ENCODE data around the gene CUL1.

CUL1 gene

DNA sequence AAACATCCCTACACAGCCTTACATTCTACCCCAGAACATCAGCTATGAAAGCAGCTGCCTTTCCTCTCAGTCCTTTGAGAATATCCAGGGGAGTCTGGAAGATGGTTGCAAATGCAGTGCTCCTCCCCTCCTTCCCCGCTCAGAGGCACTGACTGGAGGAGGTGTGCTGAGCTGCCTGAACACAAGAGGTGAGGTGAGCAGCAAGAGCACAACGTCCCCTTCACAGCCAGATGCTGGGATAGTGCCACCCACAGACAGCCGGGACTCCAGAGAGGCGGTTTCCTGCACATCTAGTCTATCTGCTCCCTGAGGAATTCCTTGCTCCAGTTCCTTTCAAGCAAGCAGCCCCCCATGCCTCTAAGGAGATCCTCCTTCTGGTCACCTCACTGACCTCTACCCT is 111.2 kb downstream of the CUL1 start:
- DNase-seq = no peak

DNA sequence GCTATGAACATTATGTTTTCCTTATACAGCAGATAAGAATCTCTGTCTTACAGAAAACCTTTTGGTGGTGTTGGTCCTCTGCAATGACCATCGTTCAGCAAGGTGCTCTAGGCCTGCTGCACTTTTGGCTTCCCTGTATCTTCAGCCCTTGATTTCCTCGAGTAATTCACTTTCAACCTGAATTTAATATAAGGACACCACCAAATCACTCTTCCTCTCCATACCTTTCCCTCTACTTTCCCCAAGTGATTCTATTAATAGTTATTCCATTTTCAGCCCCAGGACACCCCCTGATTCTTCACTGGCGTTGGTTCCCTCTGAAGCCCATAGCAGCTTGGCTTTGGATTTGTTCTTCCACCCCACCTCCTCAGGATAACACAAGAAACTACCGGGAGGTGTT is 113.2 kb downstream of the CUL1 start:
- no peak for DNase-seq

DNA sequence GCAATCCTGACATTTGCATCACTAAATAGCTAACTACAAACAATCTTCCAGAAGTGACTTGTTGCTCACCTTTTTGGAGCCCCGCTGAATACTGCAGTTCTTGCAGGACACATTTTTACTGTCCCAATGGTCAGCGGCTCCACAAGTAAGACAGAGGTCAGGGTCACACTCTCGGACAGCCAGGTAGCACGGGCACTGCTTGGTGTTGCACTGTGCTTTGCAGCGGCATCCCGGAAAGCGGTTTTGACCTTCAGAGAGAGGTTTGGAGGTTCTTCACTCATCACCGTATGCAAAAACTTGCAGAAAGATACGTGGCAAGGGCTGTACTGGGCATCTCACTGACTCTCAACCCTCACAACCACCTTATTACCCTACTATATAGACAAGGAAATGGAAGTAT is 115.2 kb downstream of the CUL1 start:
- DNase-seq = no peak

DNA sequence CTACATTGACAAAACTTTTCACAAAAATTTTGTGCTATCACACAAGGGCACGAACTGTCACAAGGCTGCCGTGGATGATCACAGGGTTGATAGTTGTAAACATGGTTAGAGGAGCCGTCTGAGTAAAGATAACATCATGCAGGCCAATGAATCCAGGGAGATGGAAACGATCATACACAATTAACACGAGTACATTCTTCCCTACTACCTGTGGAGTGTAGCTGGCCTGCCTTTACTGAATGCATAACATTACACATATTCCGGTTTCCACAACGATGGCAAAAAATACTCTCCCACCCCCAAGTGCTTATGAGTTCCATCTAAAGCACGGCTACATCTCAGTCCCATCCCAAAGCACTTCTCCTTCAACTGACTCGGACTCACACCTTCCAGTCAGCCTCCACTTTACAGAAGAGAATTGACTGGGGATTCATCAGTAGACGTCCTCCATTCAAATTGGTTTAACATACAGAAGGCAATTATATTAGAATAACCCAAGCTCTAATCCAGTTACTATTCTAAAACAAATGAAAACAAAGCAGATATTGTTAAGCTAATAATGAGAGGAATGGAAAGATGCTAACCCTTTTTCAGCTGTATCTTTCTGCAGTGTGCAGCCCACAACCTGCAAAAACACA is 116.3 kb downstream of the CUL1 start:
- DNase-seq = no peak

DNA sequence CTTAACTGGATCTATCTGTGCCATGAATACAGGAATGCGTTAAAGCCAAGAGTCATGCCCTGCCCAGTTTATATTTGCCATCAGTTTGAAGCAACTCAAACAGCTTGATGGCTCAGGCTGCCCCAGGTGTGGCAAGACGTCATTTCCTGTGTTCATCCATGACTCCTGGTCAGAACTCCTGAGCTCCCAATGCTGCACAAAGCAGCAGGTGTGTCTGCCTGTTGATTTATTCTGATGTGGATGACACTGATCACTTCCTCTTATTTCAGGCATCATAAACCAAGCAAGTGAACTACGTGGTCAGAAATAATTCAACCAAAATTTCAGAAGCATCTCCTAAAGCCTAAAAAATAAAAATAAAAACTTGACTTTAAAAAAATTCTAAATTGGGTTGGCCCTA is 116.9 kb downstream of the CUL1 start:
- DNase-seq = no peak

DNA sequence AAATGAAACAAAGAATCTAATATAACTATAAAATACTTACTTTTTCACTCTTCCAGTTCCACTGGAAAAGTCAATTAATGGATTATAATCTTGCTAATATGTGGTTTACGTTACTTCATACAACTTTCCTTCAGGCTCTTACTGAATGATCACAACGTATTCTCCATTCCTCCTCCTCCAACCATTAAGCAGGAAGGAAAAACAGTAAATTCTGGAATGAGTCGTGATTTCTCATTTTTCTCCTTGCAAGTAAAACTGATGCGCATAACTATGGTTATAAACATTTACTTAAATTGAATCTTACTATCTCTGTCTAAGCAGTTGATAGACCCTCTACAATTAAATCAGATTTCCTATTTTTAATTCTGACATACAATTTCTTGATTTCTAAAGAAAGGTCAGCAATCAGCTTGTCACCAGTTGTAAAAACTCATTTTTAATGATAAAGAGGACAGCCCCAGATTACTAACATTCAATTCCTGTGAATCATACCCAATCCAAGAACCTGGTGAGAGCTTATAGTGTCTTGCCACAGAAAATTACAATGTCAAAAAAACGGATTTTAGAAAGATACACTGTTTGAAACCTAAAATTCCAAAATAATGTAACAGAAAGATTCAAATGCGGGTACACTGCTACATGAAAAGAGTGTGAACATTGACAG is 121.1 kb downstream of the CUL1 start:
- DNase-seq = no peak

DNA sequence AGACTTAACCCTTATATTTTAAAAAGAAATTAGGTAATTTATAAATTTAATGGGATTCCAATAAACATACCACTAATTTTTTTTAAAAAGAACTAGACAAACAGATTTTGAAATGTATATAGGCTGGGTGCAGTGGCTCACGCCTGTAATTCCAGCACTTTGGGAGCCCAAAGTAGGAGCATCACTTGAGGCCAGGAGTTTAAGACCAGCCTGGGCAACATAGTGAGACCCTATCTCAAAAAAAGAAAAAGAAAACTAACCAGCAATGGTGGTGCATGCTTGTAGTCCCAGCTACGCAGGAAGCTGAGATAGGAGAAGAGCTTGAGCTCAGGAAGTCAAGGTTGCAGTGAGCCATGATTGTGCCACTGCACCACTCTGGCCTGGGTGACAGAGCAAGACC is 122.7 kb downstream of the CUL1 start:
- DNase-seq = no peak

DNA sequence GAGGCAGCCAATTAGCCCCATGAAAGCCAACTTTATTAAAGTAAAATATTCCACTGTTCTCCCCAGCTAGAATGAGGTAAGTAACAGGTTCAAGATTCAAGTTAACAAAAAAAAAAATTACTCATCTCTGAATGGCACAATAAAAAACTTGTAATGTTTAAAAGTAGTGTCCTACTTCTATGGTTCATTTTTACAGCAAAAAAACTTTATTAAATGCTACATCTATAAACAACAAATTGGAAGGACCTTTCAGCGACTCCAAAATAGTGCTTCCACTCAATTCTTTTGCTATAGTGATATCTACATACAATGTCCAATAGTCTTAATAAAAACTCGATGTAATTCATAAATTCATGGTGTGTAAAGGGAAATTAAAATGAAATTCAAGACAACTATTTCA is 126.2 kb downstream of the CUL1 start:
- DNase-seq = no peak

DNA sequence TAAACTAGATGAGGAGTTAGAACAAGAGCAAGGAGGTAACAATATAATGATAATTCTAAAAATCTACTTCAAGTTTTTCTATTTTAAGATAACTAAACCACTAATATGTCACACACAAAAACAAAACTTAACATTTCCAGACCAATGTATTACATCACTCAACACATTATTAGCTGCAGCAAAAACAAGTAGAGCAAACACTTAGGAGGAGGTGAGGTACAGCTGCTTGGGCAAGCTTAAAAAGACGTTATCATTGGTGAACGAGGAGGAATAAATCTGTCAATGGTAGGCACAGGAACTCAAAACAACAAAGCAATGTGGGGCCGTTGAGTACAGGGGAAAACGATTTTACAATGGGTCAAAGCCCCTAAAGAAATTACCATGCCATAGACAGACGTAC is 126.6 kb downstream of the CUL1 start:
- DNase-seq = no peak

DNA sequence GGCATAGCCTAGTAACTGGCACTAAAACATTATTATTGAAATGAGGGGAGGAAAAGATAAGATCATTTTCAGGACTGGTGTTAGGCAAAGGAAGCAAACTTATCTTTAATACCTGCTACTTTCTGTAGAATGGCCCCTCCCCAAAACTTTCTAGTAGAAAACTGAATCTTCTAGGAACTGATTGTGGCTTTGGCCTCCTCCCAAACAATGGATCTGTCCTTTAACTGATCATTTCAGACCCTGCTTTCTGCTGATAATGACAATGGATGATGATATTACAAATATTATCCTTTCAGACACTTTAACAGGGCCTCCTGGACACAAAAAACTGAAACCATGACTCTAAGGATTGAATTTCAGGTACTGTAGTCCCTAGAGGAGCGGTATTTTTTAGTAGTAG is 130.3 kb downstream of the CUL1 start:
- no peak for DNase-seq

DNA sequence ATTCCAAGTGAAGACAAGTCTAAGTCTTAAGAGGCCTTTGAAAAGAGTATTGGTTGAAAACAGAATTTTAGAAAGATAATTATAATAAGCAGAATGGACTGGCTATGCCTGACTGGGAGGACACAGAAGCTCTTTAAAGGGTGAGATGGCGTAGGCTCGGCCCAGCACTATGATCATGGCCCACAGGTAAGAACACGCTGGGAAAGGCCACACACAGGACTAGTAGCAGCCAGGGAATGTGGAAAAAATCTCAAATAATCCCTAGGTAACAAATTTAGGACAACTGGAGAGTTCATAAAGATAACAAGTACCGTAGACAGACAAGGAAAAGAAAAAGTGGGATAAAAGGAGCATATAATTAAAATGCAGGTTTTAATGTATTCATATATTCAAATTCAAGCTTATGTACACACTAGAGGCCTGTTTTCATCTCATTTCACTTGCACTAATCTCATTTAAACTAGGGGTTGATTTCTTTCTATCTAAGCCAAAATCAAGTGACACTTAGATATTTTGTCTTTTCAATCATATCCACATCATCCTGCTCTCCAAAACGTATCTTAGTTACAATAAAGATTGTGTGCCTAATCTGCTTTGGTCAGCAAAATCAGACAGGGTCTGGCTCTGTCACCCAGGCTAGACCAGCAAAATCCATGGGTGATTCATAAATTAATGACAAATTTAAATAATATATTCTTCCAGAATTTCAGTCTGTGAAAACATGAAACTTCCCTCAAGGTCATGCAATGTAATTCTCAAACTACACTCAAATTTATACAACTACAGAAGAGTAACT is 132.4 kb downstream of the CUL1 start:
- no peak for DNase-seq

DNA sequence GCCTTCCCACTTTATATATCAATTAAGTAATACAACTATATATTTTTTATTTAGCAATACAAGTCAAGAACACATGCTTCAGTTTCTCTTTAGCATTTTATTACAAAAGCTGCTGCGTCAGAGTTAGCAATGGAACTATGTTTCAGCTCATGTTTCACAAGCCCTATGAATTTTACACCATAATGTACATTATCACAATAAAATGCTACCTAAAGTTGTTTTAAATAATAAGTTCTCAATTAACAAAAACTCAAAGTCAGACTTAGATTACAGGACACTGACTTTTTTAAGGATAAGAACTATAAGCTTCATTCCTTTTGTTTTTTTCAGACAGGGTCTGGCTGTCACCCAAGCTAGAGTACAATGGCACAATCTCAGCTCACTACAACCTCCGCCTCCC is 133.1 kb downstream of the CUL1 start:
- no peak for DNase-seq

DNA sequence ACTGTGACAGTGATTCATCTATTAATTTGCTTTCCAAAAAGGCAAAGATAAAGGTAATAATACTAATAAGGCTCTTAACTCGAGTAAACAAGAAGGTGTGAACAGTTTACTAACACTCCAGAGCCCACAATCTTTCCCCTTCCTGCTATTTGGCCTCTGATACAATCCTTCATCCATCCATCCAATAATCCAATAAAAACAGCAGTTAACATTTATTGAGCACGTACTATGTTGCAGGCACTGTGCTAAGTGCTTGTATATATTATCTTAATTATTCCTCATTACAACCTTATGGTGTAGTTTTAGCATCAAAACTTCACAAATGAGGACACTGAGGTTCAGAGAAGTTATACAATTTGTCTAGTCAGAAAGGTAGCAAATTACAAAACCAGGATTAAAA is 135.9 kb downstream of the CUL1 start:
- no peak for DNase-seq

DNA sequence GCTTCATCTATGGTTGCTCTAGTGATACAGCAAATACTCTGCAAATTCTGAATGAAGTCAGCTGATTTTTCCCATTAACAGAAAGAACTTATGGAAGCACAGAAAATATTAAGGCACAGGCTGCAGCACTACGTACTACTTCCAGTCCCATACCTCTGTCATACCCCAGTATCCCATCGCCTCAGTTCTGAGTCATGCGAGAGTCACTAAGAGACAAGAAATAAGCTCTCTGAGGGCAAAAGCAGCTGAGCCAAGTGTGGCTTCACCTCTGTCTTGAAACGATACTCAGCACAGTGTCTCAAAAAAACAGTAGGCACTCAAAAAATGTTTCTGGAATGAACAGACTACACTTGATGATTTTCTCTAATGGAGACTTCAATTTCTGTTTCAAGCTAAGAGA is 137.2 kb downstream of the CUL1 start:
- DNase-seq = no peak

DNA sequence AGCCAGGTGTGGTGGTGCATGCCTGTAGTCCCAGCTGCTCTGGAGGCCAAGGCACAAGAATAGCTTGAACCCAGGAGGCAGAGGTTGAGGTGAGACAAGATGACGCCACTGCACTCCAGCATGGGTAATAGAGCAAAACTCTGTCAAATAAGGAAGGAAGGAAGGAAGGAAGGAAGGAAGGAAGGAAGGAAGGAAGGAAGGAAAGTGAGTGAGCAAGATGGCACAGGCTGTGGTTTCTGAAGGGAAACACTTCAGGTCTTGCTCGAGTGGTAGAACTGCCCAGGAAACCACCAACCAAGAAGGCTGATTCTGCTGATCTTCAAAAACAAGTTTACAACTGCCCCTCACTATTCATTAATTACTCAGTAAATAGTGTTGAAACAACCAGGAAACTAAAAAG is 140.2 kb downstream of the CUL1 start:
- DNase-seq = no peak

DNA sequence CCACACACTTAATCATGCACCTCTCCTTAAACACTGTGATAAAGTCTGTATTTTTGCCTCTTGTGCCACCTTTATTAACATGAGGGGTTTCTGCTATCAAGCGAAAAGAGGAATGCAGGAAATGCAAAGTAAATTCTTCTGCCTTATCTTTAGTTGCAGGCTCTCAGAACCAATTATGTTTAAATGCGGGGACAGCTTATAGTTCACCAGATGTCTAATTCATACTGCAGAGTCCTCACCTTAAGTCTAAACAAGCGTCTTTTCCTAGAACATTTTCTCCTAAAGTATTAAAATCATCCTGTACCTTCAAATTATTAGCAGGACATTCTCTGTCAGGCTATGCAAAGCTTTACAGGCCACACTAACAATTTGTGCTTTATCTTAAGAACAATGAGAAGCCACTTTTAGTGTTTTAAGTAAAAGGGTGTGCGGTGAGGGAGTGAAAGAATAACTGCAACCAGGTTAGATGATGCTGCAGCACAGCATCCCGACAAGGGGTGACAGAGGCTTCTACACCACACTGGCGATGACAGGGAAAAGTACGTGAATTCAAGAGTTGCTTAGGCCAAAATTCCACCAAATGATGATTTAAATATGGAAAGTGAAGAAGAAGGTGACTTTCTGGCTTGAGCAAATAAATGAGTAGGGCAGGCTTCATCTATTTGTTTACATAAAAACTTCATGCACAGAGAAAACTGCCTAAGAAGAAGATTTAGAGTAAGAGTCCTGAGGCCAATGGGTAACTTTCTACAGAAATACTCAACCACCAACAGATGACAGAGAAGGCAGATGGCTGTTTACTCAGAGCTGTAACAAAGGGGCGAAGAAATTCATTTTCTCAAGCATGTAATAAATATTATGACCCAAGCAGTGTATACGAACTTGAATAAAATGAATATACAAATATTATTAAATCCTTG is 149.4 kb downstream of the CUL1 start:
- DNase-seq = no peak

DNA sequence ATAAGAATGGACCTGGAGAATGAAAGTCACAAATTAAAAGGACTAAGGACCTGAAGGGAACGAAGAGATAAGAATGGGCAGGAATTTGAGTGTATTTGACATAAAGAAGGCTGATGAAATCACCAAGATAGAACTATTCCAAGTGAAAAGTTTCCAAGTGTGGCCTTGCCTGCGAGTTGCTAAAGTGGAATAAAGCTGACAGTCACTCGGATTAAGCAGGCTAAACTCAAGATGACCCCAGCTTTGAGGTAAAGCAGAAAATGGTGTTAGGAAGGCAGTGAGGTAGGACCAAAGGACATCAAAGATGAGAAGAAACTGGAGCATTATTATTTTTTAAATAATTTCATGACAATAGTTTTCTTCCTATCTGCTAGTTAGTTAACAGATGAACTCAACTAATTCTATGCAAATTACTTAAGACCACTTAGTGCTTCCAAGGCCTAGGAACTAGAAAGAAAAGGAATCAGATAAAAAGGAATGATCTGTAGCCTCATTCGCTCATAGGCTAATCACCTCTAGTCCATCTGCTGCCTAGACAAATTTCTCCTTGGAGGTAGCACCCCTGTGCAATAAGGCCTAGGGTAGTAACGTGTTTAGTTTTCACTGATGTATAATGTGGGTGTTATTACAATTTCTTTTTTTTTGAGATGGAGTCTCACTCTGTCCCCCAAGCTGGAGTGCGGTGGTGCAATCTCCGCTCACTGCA is 150.8 kb downstream of the CUL1 start:
- no peak for DNase-seq

DNA sequence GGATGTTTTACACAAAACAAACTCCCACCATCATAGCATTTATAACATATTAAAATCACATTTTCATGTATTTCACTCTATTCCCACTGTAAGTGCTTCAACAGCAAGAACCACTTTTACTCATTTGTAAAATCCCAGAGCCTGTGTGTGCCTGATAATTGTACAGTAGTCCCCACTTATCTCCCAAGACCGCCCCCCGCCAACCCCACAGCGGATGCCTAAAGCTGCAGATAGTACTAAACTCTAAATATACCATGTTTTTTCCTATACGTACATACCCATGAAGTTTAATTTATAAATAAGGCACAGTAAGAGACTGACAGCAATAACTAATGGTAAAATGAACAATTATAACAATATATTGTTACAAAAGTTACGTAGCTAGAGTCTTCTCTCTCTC is 151.9 kb downstream of the CUL1 start:
- DNase-seq = no peak

All from activated CD4-positive, alpha-beta T cell treated with anti-CD3 and anti-CD28 coated beads, Interleukin-2, amount 50 U/mL, for 48 hours (primary cell).